Nucleus accumbens (tissue), 56 donors: Measurements from ENCODE around the gene MAP2K7.
A peak's percentile ranks its signal among the peaks of the same experiment; 100 is the strongest.
"Not testable (repeated sequence)": the region's sequence is repeated elsewhere in the genome, so short reads cannot be mapped to it uniquely, and the experiment has no call there.

Experiments used
- DNase-seq, 56 donors: peaks; one replicate each; lab custom pipeline; 2025; lab: John Stamatoyannopoulos, UW

The MAP2K7 gene

GRCh38 chr19:7881910-7882309 is 21.8 kb upstream of the MAP2K7 start:
- DNase-seq, result no peak

- no peak for DNase-seq
Observed at GRCh38 chr19:7883105-7883504, 20.6 kb upstream of the MAP2K7 start.

GRCh38 chr19:7883796-7884570 is 19.7 kb upstream of the MAP2K7 start:
- no peak for DNase-seq

- DNase-seq, result no peak
Observed at GRCh38 chr19:7885818-7886217, 17.9 kb upstream of the MAP2K7 start.

GRCh38 chr19:7887408-7888144 is 16.1 kb upstream of the MAP2K7 start:
- DNase-seq, result no peak

- no peak for DNase-seq
Observed at GRCh38 chr19:7888145-7888825, 15.4 kb upstream of the MAP2K7 start, which contains the start of gene LRRC8E. Gene LRRC8E (plus strand): TSS chr19:7888510. CDS start chr19:7895604, 7,094 bp downstream.

- DNase-seq, result no peak
Observed at GRCh38 chr19:7888826-7889217, 14.9 kb upstream of the MAP2K7 start.

GRCh38 chr19:7893362-7894101 is 10.1 kb upstream of the MAP2K7 start:
- DNase-seq, result not testable (repeated sequence)

GRCh38 chr19:7894612-7895309 is 8.9 kb upstream of the MAP2K7 start:
- no peak for DNase-seq

- DNase-seq, result no peak
Observed at GRCh38 chr19:7895565-7895964, 8.1 kb upstream of the MAP2K7 start.

- no peak for DNase-seq
Observed at GRCh38 chr19:7897292-7897691, 6.4 kb upstream of the MAP2K7 start.

GRCh38 chr19:7898967-7899366 is 4.7 kb upstream of the MAP2K7 start:
- no peak for DNase-seq

- DNase-seq, result no peak
Observed at GRCh38 chr19:7899751-7900378, 3.8 kb upstream of the MAP2K7 start.

- DNase-seq, result no peak
Observed at GRCh38 chr19:7900401-7900870, 3.2 kb upstream of the MAP2K7 start.

GRCh38 chr19:7900931-7901330 is 2.7 kb upstream of the MAP2K7 start:
- no peak for DNase-seq

- DNase-seq, result no peak
Observed at GRCh38 chr19:7901337-7901736, 2.3 kb upstream of the MAP2K7 start.

GRCh38 chr19:7902796-7903243 is 857 bp upstream of the MAP2K7 start:
- DNase-seq, result no peak

GRCh38 chr19:7904074-7905020 is 670 bp downstream of the MAP2K7 start:
- DNase-seq, result peak in 7 of 56 donors; percentile 49 to 83 (median 62)
